ENCODE results near the gene LARGE2. TPM values are rescaled to one million over a fixed set of nuclear protein-coding genes. Genes with fewer than 3 reads are reported as not detected.

The LARGE2 gene
- total RNA-seq, 2 experiments from 2014 or later: 0.75 to 1.1 TPM

GRCh38 chr11:45926536-45927331 lies 4.3 kb downstream of the LARGE2 start:
- Mint-ChIP-seq H3K4me3 (no peak overlapping the region), H3K4me1 (peaks cover 21% of the 10 kb centered on the region), H3K27me3 (peaks cover 7% of the 10 kb centered on the region), H3K9me3 (ENCODE audit: low read depth) (no peaks in the 10 kb centered on the region), H3K27ac (no peak overlapping the region), H3K36me3 (ENCODE audit: low read depth) (no peaks in the 10 kb centered on the region)
- no peak for ATAC-seq
- DNase-seq: no peak
- ChIA-PET CTCF (interaction anchor here (0.6 to 2.1 kb wide), 3 partner anchors 39 to 610 kb away, joined by 3 to 8 read pairs (median 3); no protein-coding TSS in a partner anchor), POLR2A (no interaction called here)
- intact Hi-C loops (cut with DNase I, micrococcal nuclease): no loop called here

GRCh38 chr11:45927332-45927683 lies 4.9 kb downstream of the LARGE2 start:
- no peak overlapping the region for H3K4me3 Mint-ChIP-seq
- H3K27me3 Mint-ChIP-seq: peaks cover 7% of the 10 kb centered on the region
- H3K4me1 Mint-ChIP-seq: peaks cover 21% of the 10 kb centered on the region
- ChIA-PET POLR2A (no interaction called here), CTCF (interaction anchor here (0.5 to 2.1 kb wide), 4 partner anchors 38 to 670 kb away, joined by 3 to 8 read pairs (median 3); no protein-coding TSS in a partner anchor)
- H3K9me3 Mint-ChIP-seq (ENCODE audit: low read depth): no peaks in the 10 kb centered on the region
- no peak for ATAC-seq
- no peak for DNase-seq
- intact Hi-C loops (cut with DNase I, micrococcal nuclease): no loop called here
- H3K27ac Mint-ChIP-seq: no peak overlapping the region
- H3K36me3 Mint-ChIP-seq (ENCODE audit: low read depth): no peaks in the 10 kb centered on the region

GRCh38 chr11:45927684-45928413 lies 5.4 kb downstream of the LARGE2 start:
- Mint-ChIP-seq H3K4me1 (peaks cover 21% of the 10 kb centered on the region), H3K27ac (no peak overlapping the region), H3K36me3 (ENCODE audit: low read depth) (no peaks in the 10 kb centered on the region), H3K27me3 (peaks cover 7% of the 10 kb centered on the region), H3K9me3 (ENCODE audit: low read depth) (no peaks in the 10 kb centered on the region), H3K4me3 (no peak overlapping the region)
- ChIA-PET CTCF (interaction anchor here (0.5 to 0.6 kb wide), 3 partner anchors 315 to 670 kb away, joined by 3 read pairs; no protein-coding TSS in a partner anchor), POLR2A (no interaction called here)
- DNase-seq: no peak
- intact Hi-C loops (cut with DNase I, micrococcal nuclease): no loop called here
- ATAC-seq: no peak

GRCh38 chr11:45928535-45929215 lies 6.2 kb downstream of the LARGE2 start:
- POLR2A ChIA-PET: no interaction called here
- CTCF ChIA-PET: no interaction called here
- no peak for DNase-seq
- peaks cover 18% of the 10 kb centered on the region for H3K4me1 Mint-ChIP-seq
- peaks cover 3% of the 10 kb centered on the region for H3K36me3 Mint-ChIP-seq (ENCODE audit: low read depth)
- no peak overlapping the region for H3K4me3 Mint-ChIP-seq
- H3K27ac Mint-ChIP-seq: no peak overlapping the region
- no peaks in the 10 kb centered on the region for H3K9me3 Mint-ChIP-seq (ENCODE audit: low read depth)
- ATAC-seq: no peak
- intact Hi-C loops (cut with DNase I, micrococcal nuclease): no loop called here
- H3K27me3 Mint-ChIP-seq: peaks cover 4% of the 10 kb centered on the region

GRCh38 chr11:45929486-45930030 lies 7.1 kb downstream of the LARGE2 start:
- H3K27me3 Mint-ChIP-seq: no peaks in the 10 kb centered on the region
- POLR2A ChIA-PET: no interaction called here
- peaks cover 18% of the 10 kb centered on the region for H3K4me1 Mint-ChIP-seq
- intact Hi-C loops (cut with DNase I, micrococcal nuclease): no loop called here
- H3K4me3 Mint-ChIP-seq: no peak overlapping the region
- CTCF ChIA-PET: interaction anchor here (0.7 to 1.0 kb wide), 2 partner anchors 12 to 57 kb away, joined by 3 to 5 read pairs; no protein-coding TSS in a partner anchor
- ATAC-seq: peak; percentile 37
- H3K9me3 Mint-ChIP-seq (ENCODE audit: low read depth): no peaks in the 10 kb centered on the region
- peak overlapping the region; percentile 59 for H3K27ac Mint-ChIP-seq
- peaks cover 3% of the 10 kb centered on the region for H3K36me3 Mint-ChIP-seq (ENCODE audit: low read depth)
- DNase-seq: no peak

GRCh38 chr11:45930031-45930794 lies 7.8 kb downstream of the LARGE2 start:
- Mint-ChIP-seq H3K4me3 (no peak overlapping the region), H3K9me3 (ENCODE audit: low read depth) (no peaks in the 10 kb centered on the region), H3K27ac (peak overlapping the region; percentile 59), H3K4me1 (peaks cover 18% of the 10 kb centered on the region), H3K27me3 (no peaks in the 10 kb centered on the region), H3K36me3 (ENCODE audit: low read depth) (peaks cover 3% of the 10 kb centered on the region)
- DNase-seq (peak; percentile 50), ATAC-seq (peak; percentile 59)
- CTCF ChIA-PET: interaction anchor here (0.7 to 1.2 kb wide), 5 partner anchors 9 to 75 kb away, joined by 3 to 5 read pairs (median 3); no protein-coding TSS in a partner anchor
- intact Hi-C loops (cut with DNase I, micrococcal nuclease): no loop called here
- POLR2A ChIA-PET: interaction anchor here (0.6 kb wide), 1 partner anchor 137 kb away, joined by 4 read pairs; no protein-coding TSS in a partner anchor

GRCh38 chr11:45930951-45931570 lies 8.6 kb downstream of the LARGE2 start:
- ATAC-seq: no peak
- CTCF ChIA-PET: interaction anchor here (1.0 to 1.2 kb wide), 3 partner anchors 10 to 76 kb away, joined by 3 read pairs; no protein-coding TSS in a partner anchor
- intact Hi-C loops (cut with DNase I, micrococcal nuclease): no loop called here
- H3K36me3 Mint-ChIP-seq (ENCODE audit: low read depth): peaks cover 3% of the 10 kb centered on the region
- H3K9me3 Mint-ChIP-seq (ENCODE audit: low read depth): no peaks in the 10 kb centered on the region
- no peak overlapping the region for H3K4me3 Mint-ChIP-seq
- POLR2A ChIA-PET: no interaction called here
- H3K4me1 Mint-ChIP-seq: peaks cover 18% of the 10 kb centered on the region
- no peak for DNase-seq
- no peaks in the 10 kb centered on the region for H3K27me3 Mint-ChIP-seq
- H3K27ac Mint-ChIP-seq: no peak overlapping the region

- ATAC-seq (no peak), DNase-seq (no peak)
- no peak overlapping the region for H3K4me3 Mint-ChIP-seq
- peaks cover 6% of the 10 kb centered on the region for H3K36me3 Mint-ChIP-seq (ENCODE audit: low read depth)
- no peaks in the 10 kb centered on the region for H3K9me3 Mint-ChIP-seq (ENCODE audit: low read depth)
- peaks cover 18% of the 10 kb centered on the region for H3K4me1 Mint-ChIP-seq
- peak overlapping the region; percentile 23 for H3K27ac Mint-ChIP-seq
- intact Hi-C loops (cut with DNase I, micrococcal nuclease): no loop called here
- ChIA-PET CTCF (interaction anchor here (0.7 kb wide), 1 partner anchor 73 kb away, joined by 3 read pairs; no protein-coding TSS in a partner anchor), POLR2A (no interaction called here)
- no peaks in the 10 kb centered on the region for H3K27me3 Mint-ChIP-seq
These were observed 9.3 kb downstream of the LARGE2 start for GRCh38 chr11:45931739-45932138.

GRCh38 chr11:45932217-45932616 lies 9.8 kb downstream of the LARGE2 start:
- Mint-ChIP-seq H3K27me3 (no peaks in the 10 kb centered on the region), H3K4me3 (no peak overlapping the region), H3K27ac (no peak overlapping the region), H3K9me3 (ENCODE audit: low read depth) (no peaks in the 10 kb centered on the region), H3K4me1 (peaks cover 18% of the 10 kb centered on the region), H3K36me3 (ENCODE audit: low read depth) (peaks cover 9% of the 10 kb centered on the region)
- ChIA-PET CTCF (interaction anchor here (0.7 kb wide), 1 partner anchor 74 kb away, joined by 3 read pairs; no protein-coding TSS in a partner anchor), POLR2A (no interaction called here)
- intact Hi-C loops (cut with DNase I, micrococcal nuclease): no loop called here
- no peak for DNase-seq
- no peak for ATAC-seq

- ChIA-PET CTCF (no interaction called here), POLR2A (no interaction called here)
- Mint-ChIP-seq H3K9me3 (ENCODE audit: low read depth) (no peaks in the 10 kb centered on the region), H3K36me3 (ENCODE audit: low read depth) (peaks cover 13% of the 10 kb centered on the region), H3K27ac (no peak overlapping the region), H3K27me3 (no peaks in the 10 kb centered on the region), H3K4me3 (no peak overlapping the region), H3K4me1 (peaks cover 18% of the 10 kb centered on the region)
- intact Hi-C loops (cut with DNase I, micrococcal nuclease): no loop called here
- ATAC-seq (no peak), DNase-seq (no peak)
These were observed 10.8 kb downstream of the LARGE2 start for GRCh38 chr11:45933131-45933831.
